ENCODE results near the gene COL19A1.

The COL19A1 gene

DNA sequence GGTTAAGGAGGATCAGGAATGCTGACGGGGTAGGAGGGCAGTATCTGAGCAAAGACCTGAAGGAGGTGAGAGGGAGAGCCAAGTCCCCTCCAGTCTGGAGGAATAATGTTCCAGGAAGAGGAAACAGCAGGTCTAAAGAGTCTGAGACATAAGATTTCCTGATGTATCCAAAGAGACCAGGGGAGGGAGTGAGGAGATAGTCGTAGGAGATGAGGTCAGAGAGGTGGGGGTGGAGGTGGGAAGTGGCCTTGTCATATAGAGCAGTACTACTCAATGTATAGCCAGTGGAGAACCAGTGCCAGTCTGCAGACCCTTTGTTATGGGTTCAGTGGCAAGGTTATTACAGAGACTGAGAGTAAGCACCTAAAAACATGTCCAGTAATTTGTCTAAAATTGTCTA lies 305.9 kb downstream of the COL19A1 start:
- no peak for DNase-seq (ENCODE audit: low spot score)

DNA sequence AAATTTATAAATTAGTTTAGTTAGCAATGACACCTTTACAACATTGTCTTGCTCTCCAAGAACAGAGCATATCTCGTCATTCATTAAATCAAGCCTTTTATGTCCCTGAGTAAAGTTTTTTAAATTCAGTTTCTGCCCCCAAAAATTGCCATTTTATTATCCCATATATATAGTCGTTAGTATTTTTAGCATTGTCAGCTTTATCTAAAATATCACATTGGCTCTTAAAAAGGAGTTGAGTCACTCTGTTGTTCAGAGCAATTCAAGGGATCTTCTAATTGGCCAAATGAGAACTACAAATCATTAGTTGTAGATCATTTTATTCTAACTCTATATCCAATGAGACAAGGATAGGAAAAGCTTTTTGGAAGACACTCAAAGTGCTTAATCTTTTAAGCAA lies 309.4 kb downstream of the COL19A1 start:
- DNase-seq (ENCODE audit: low spot score), result no peak

DNA sequence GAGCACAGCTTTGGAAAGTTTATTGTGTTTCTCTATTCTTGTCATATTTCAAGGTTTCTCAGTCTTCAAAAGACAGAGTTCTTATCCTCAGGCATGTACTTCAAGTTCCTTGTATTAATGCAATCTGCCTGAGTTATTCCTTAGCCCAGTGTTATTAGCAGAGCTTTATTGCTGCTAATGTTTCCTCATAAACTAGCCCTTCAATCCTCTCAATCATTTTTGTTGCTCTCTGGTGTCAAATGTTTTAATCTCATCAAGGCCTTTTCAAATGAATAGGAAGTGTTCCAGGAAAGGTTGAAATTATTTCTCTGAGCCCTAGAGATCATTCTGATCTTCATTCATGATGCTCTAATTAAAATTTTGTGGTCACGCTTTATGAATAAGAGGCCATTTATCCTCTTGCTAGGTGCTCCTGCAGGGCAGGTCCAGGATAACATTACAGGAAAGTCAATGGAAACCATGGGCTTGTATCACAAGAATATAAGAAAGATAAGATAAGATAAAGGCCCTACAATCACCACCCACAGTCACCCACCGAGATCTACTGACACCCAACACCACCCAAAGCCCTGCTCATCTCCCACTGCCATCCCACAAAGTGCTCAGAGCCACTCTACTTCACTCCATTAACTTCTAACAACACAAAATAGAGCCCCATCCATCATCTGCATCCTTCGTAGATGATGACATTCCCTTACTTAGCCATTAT lies 310.6 kb downstream of the COL19A1 start:
- DNase-seq (ENCODE audit: low spot score), result no peak

GRCh38 chr6:70180183-70180900 lies 314.0 kb downstream of the COL19A1 start:
- no peak for DNase-seq (ENCODE audit: low spot score)

DNA sequence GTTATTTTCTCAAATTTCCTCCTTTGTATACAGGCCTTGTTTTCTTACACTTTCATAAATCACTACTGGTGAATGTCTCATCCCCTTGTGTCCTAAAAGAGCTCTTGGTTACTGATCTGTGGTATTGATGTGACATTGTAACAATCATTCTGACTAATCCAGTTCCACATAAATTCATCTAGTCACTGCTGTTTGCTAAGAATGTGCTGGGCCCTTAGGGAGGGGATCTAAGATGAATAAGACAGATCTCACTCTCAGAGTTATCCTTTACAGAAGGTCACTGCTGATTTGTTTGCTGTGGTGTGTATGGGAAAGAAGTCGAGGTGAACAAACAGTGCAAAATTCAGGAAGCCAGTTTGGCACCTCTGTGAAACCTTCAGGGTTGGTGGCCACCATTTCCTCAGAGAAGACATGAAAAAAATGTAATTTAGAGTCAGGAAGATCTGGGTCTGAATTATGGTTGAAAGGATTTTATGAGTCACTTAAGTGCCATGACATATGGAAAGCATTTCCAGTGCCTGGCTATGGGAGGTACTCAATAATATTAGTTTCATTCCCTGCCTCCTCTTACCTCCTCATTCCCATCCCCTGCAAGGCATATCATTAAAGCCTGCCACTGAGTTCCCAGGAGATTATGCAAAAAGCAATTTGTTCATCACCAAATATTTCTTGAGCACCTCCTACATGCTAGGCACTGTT lies 314.7 kb downstream of the COL19A1 start:
- no peak for DNase-seq (ENCODE audit: low spot score)

DNA sequence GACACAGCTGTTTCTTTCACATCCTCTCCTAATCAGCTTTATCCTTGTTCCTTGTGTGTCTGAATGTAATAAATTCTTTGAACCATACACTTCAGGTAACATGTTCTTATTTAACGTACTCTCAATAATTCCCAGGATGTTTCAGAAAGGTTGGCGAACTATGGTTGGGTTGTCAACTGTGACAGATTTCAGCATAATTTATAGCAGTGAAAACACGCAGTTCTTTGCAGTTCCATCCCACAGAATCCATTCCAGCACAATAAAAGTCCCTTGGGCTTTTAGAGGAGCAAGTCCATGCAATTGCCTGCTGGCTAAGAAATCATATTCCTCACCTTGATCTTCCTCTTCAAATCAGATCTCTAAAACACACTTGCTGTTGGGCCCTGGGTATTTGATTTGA lies 317.2 kb downstream of the COL19A1 start:
- no peak for DNase-seq (ENCODE audit: low spot score)

DNA sequence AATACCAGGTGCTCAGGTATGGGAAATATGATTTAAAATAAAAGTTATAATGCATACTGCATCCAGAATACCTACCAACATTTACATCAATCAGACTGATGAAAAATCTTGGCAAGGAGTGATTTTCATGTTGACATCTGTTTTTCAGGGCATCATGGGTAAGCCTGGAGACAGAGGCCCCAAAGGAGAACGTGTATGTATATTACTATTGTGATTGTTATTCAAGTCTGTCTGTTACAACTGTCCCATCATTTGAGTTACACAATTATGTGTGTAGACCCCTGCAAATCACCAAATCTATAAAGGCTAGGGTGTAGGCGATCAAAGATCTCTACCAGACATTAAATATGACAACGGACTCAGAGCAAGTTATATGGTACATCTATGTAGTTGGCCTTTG lies 318.4 kb downstream of the COL19A1 start:
- DNase-seq (ENCODE audit: low spot score), result no peak

- no peak for DNase-seq (ENCODE audit: low spot score)
Observed at GRCh38 chr6:70186461-70186860, 320.1 kb downstream of the COL19A1 start.

- no peak for DNase-seq (ENCODE audit: low spot score)
Observed at GRCh38 chr6:70188202-70188601, 321.8 kb downstream of the COL19A1 start.

DNA sequence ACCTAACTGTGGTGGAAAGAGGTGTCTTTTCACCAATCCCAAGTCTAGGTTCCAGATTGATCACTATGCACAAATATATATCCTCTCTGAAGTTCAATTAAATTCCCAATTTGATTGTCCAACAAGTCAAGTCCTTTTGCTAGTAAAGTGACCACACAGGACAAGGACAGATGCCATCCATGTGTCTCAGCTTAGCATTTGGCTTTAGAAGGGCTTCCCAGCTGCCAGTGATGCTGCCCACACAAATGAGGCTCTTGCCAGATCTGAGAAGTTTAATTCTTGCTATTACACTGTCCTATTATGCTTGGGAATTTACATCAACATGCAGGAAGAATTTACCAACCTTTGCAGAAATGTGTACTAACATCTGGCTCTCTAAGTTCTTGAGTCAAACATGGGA lies 328.1 kb downstream of the COL19A1 start:
- no peak for DNase-seq (ENCODE audit: low spot score)

DNA sequence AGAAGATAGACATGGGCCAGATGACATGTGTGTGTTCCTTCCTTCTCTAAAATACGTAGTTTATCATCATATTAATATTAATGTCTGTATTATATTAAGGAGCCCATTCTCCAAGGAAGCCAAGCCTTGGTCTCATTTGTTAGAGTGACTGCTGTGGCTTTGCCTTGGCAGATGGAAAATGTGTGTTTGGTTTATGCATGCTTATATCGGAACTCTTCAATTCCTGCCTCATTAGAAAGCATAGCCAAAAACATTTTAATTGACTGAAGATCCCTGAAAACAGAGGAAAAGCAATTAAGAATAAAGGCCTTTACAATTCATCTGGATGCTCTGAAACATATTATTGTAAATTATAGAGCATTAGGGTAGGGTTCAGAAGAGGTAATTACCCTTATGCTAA lies 330.2 kb downstream of the COL19A1 start:
- no peak for DNase-seq (ENCODE audit: low spot score)

DNA sequence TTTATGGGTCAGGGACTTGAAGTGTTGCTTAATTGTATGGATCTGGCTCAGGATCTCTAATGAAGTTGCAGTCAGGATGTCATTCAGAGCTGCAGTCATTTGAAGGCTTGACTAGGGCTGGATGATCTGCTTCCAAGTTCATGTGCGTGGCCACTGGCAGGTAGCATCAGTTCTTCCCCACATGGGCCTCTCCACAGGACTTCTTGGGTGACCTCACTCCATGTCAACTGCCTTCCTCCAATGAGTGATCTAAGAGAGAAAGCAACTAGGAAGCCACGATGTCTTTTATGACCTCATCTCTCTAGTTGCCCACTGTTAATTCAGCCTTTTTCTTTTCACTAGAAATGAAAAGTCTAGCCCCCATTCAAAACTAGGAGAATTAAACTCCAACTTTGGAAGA lies 332.4 kb downstream of the COL19A1 start:
- DNase-seq (ENCODE audit: low spot score), result no peak

DNA sequence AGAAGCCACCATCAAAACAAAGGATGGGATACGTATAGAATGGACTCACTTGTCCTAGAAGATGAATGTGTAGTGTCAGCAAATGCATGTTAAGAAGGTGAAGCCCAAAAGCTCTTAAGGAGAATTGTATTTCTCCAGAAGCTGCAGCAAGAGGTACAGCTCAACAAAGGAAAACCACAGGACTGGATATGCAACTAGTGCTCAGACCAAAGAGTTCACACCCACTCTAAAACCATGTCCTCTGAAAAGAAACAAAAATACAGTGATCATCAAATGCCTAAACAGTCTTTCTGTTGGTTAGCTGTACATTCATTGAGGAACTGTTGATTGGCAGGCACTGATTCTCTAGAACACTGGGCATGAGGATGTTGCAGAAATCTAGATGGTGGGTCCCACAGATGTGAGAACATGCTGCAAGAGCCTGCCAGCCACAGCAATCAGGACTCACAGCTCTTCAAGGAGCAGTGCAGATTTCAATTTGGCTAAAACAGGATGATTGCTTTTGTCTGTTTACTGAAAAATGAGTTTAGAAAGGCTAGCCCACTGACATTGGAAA lies 342.0 kb downstream of the COL19A1 start:
- DNase-seq (ENCODE audit: low spot score), result no peak

DNA sequence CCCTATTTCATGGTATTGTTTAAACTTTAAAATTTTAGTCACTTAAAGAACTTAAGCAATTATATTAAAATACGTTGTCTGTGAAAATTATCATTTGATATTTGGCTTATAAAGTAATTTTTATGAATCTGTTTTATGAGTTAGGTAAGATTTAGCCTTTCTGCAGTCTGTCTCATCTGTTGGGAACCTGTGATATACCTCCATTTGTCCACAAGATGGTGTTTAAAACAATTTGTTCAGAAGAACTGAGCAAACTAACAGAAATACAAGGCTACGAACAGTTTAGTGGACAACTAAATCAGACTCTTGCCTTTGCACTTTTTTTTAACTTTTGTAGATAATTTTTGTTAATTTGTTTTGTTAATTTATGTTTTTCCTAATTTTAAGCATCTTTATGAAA lies 344.1 kb downstream of the COL19A1 start:
- no peak for DNase-seq (ENCODE audit: low spot score)

DNA sequence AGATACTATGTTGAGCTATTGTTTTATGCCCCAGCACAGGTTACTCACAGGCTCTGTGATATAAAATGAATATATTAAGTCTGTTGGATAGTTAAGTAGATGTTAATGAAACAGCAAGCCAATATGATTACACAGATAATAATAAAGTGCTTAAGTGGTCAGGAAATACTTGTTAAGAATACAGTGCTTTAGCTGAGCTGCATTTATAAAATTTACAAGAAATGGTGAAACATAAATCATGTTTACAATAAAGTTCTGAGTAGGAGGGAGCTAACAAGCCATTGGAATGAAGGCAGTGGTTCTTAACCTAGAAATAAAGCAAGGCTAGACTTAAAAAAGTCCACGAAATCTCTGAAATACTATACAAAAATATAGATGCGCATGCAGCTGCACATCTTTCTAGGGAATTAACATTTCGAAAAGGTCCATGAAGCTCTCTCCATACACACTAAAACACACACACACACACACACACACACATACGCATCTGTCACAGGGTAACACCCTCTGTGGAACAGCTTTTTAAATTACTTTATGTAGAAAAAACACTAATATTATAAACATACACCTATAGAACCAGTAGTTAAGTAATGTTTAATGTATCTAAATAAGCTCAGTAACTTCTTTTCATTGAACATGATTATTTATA lies 349.2 kb downstream of the COL19A1 start:
- DNase-seq (ENCODE audit: low spot score), result no peak

DNA sequence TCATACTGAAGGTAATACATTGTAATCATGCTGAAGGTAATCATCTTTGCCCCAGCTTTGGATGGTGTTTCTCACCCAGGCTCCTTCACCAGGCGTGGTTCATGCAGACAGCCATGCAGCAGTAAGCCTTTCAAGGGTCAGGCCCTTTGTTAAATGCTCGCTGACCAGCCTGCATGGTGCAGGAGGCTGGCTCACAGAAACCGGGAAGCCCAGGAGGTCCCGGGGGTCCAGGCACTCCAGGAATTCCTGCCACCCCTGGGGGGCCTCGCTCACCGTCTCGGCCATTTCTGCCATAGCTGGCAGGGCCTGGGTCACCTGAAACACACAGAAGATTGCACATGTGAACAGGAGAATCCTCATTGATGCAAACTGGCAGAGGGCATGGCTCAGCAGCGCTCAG lies 350.4 kb downstream of the COL19A1 start:
- no peak for DNase-seq (ENCODE audit: low spot score)

DNA sequence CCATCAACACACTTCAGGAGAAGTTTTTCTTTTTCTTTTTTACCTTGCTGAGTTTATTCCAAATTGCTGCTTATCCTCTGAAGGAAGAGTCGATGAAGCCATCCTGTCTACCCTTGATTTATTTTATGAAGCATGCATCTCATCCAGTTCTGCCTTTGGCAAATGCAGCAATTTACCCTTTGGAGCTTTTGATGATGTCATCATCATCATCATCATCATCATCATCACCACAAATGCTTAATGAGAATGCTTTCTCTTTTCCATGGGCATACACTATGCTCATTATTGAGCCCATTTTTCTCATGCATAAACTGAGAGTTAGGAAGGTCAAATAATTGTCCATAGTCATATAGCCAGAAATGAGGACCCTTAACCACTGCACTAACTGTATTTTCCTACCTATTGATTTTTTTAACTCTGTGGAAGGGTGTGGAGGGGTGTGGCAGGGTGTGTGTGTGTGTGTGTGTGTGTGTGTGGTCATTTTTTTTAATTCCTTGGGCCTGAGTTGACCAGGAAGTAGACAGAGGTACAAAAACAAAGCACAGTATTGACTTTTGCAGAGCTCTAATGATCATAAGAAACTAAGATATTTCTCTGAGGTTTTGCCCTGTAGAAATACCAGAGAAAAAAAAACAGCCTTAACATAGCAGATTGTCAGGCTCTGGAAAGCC lies 353.7 kb downstream of the COL19A1 start:
- no peak for DNase-seq (ENCODE audit: low spot score)

DNA sequence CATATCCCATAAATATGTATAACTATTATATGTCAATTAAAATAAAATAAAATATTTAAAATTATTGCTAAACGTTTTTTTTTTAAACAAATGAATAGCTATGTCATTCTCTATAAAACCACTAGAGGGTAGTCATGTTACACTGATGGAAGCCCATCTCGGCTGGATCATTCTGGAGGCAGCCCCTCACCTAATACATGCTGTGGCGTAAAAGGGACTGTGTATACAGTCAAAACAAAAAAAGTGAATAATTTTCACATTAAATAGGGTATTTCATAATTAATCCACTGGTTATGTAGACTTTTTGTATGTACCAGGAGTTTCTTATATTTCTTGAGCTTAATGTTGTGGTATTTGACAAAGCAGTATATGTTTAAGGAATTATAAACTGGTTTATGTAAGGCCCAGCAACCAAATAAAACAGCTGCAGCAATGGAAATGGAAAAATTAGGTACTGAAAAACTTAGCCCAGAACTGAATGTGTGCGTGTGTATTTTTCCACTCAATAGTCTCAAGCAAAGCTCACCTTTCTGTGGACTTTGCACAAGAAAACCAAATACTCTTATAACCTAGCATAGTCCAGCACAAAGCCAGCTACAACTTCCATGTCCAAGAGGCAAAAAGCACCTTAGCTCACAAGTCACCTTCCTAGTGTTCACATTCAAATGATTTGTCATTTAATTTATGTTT lies 354.8 kb downstream of the COL19A1 start:
- no peak for DNase-seq (ENCODE audit: low spot score)

DNA sequence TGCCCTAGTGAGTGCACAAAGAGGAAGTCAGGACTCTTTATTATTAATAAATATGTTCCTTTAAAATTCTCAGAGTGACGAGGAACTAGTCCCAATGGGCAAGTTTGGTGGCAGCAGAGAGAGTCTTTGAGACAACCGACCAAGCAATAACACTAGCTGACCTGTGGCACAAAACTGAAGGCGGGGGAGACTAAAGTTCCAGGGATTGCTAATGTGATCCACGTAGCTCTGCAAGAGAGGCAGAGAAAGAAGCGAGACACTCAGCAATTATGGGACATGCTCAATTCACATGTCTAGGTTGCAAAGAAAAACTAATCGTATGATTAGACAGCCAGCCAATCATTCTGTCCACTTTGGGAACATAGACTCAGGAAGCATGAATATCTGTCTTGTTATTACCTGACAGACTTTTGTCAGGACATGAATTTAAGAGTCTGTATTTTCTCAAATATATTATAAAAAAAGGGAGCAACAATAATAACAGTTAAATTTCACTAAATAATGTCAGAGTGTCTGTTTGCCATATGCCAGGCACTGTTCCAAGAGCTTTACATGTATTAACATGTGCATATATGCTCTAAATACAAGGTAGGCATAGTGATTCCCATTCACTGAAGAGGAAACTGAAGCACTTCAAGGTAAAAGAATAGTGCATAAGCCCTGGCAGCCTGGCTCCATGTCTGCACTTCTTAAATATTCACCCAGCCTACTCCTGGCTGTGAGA lies 355.5 kb downstream of the COL19A1 start:
- no peak for DNase-seq (ENCODE audit: low spot score)

- DNase-seq (ENCODE audit: low spot score), result no peak
Observed at GRCh38 chr6:70222439-70222749, 356.0 kb downstream of the COL19A1 start.

DNA sequence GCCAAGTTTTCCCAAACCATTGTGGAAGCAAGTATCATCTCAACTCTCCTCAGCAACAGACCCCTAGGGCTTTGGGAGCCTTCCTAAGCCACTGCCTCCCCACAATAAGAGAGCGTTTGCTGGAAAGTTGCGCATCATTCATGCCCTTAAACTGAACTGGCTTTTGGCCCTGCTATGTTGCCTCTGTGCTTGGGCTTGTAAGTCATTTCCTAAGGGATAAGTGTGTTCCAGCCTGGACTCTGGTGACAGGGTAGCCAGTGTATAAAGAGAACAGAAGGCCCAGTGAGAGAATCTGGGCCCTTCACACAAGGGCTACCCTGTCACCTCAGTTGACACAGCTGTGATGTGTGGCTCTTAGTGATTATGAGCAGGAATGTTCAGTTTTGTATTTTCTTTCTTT lies 358.7 kb downstream of the COL19A1 start:
- DNase-seq (ENCODE audit: low spot score), result no peak
